HepG2 (cell line): Measurements from ENCODE around the gene LINS1. TPM values are rescaled to one million over a fixed set of nuclear protein-coding genes. Genes with fewer than 3 reads are reported as not detected.

Experiments
- ATAC-seq: fragments of 200-7000 bp; cut with Tn5 transposase; 3 replicates; pipeline ENCODE4 v1.9.1; 2020; ENCODE audit warnings: mild to moderate bottlenecking, moderate library complexity
- BruUV-seq: library from RNA; stranded (reverse); fragments of 400-500 nt; replicated peaks from 2 replicates; lab custom pipeline; 2021; lab: Mats Ljungman, UMichigan
- CTCF ChIA-PET: fragments of 300-600 bp; formaldehyde crosslinking; extraction: SDS; loops from one replicate; lab custom pipeline; 2021; ENCODE audit warnings: low total read pairs, inconsistent platforms, low intra/inter-chr PET ratio; lab: Yijun Ruan, JAX
- POLR2A ChIA-PET: fragments of 350-600 bp; sonication (Branson Sonifier 250); formaldehyde crosslinking; loops from one replicate; lab custom pipeline; 2020; ENCODE audit warnings: antibody characterized with exemption, inconsistent platforms; lab: Yijun Ruan, JAX
- DNase-seq: peaks from one replicate; pipeline ENCODE4 v3.0.0-alpha.2; 2015; ENCODE audit warnings: low spot score
- FAIRE-seq: peaks from 3 replicates; lab custom pipeline; 2011; peaks lifted over from hg19 to GRCh38; lab: Jason Lieb, UNC
- H2AFZ ChIP-seq: one replicate; pipeline ENCODE4 v1.6.1; 2011; ENCODE audit warnings: low read length, inconsistent platforms
- H3K27ac ChIP-seq: fragments of 300-600 bp; 3 replicates; pipeline ENCODE4 v1.8.0; 2011; ENCODE audit warnings: mixed run types, mild to moderate bottlenecking, mixed read lengths, low read length, inconsistent platforms; ENCODE audit not compliant: insufficient read depth; ENCODE audit errors: extremely low read length
- H3K27me3 ChIP-seq, 2 experiments: fragments of 200-600 bp in 1 of 2; 2 replicates in 1 of 2; 3 replicates in 1 of 2; pipeline versions ENCODE4 v1.6.0 to v1.8.0; 2011; ENCODE audit warnings: low read length in 2 of 2, mild to moderate bottlenecking in 2 of 2, moderate library complexity in 2 of 2, inconsistent platforms in 1 of 2; ENCODE audit not compliant: insufficient read depth in 2 of 2, control insufficient read depth in 1 of 2
- H3K36me3 ChIP-seq, 2 experiments: fragments of 200-600 bp in 1 of 2; replicated peaks in 1 of 2; 2 replicates in 1 of 2; 3 replicates in 1 of 2; pipeline versions ENCODE4 v1.5.1 to v1.8.0; 2011; ENCODE audit warnings: low read length in 2 of 2, inconsistent platforms in 1 of 2; ENCODE audit not compliant: insufficient read depth in 2 of 2, control insufficient read depth in 1 of 2
- H3K4me1 ChIP-seq: 2 replicates; pipeline ENCODE4 v1.5.1; 2012; ENCODE audit warnings: low read length, inconsistent platforms; ENCODE audit not compliant: insufficient read depth
- H3K4me2 ChIP-seq: 2 replicates; pipeline ENCODE4 v1.6.0; 2011; ENCODE audit warnings: low read depth, low read length, inconsistent platforms
- H3K4me3 ChIP-seq, 3 experiments: fragments of 200-600 bp in 1 of 3; sonication (generic), shearing (Covaris generic) in 1 of 3; replicated peaks in 1 of 3; 2 replicates each; pipeline ENCODE4 v1.5.1; 2011 to 2016; ENCODE audit warnings: low read length in 3 of 3, inconsistent platforms in 2 of 3, low read depth in 2 of 3, mild to moderate bottlenecking in 2 of 3, control low read depth in 1 of 3, mixed read lengths in 1 of 3; ENCODE audit not compliant: insufficient read depth in 1 of 3
- H3K79me2 ChIP-seq: one replicate; pipeline ENCODE4 v1.6.1; 2011; ENCODE audit warnings: low read length, inconsistent platforms; ENCODE audit not compliant: insufficient read depth
- H3K9ac ChIP-seq: 2 replicates; pipeline ENCODE4 v1.6.0; 2011; ENCODE audit warnings: mild to moderate bottlenecking, low read depth, low read length, inconsistent platforms; ENCODE audit not compliant: insufficient read depth
- H3K9me3 ChIP-seq: 2 replicates; pipeline ENCODE4 v1.5.1; 2012; ENCODE audit warnings: mild to moderate bottlenecking, low read length
- H4K20me1 ChIP-seq: 2 replicates; pipeline ENCODE4 v1.6.0; 2011; ENCODE audit warnings: inconsistent platforms, mild to moderate bottlenecking, low read length, moderate library complexity; ENCODE audit not compliant: insufficient read depth
- ATF5 ChIP-seq: sonication (generic); formaldehyde crosslinking; IDR thresholded peaks from 2 replicates; pipeline ENCODE4 v1.4.0; 2020; ENCODE audit warnings: mild to moderate bottlenecking, low read depth, missing genetic modification reagents
- CSRNP1 ChIP-seq: sonication (generic); formaldehyde crosslinking; IDR thresholded peaks from 2 replicates; pipeline ENCODE4 v1.8.1; 2023; ENCODE audit warnings: mild to moderate bottlenecking, missing genetic modification reagents
- ESRRA ChIP-seq: sonication (generic); formaldehyde crosslinking; IDR thresholded peaks from 2 replicates; pipeline ENCODE4 v1.5.1; 2020; ENCODE audit warnings: mild to moderate bottlenecking, low read depth, missing genetic modification reagents
- NFKB2 ChIP-seq: sonication (generic); formaldehyde crosslinking; IDR thresholded peaks from 2 replicates; pipeline ENCODE4 v1.4.0; 2020; ENCODE audit warnings: missing genetic modification reagents, borderline replicate concordance
- NFRKB ChIP-seq: fragments of 450-650 bp; IDR thresholded peaks from 2 replicates; pipeline ENCODE4 v1.6.1; 2017
- PHF20 ChIP-seq: sonication (generic); formaldehyde crosslinking; IDR thresholded peaks from 2 replicates; pipeline ENCODE4 v1.5.0; 2020; ENCODE audit warnings: mild to moderate bottlenecking, missing genetic modification reagents
- SNRNP70 ChIP-seq: fragments of 200-400 bp; formaldehyde crosslinking; IDR thresholded peaks from 2 replicates; pipeline ENCODE4 v1.6.1; 2017; ENCODE audit warnings: mild to moderate bottlenecking, low read depth, low read length, moderate library complexity
- TCF7 ChIP-seq: sonication (generic); IDR thresholded peaks from 2 replicates; pipeline ENCODE4 v1.6.1; 2016; ENCODE audit warnings: antibody characterized with exemption, low read depth
- ZNF10 ChIP-seq: sonication (generic); formaldehyde crosslinking; IDR thresholded peaks from 2 replicates; pipeline ENCODE4 v1.4.0; 2020; ENCODE audit warnings: mild to moderate bottlenecking, low read depth, missing genetic modification reagents, borderline replicate concordance
- WGBS: methylation state at CpG from one replicate; pipeline ENCODE4 v1.1.6; 2017; ENCODE audit warnings: low lambda C conversion rate; 5-methylcytosine and 5-hydroxymethylcytosine counted together
- in situ Hi-C: cut with HindIII; loops from 2 replicates; pipeline ENCODE4 v1.10.0; 2017; ENCODE audit warnings: low pct_unique_long_range_greater_than_20kb; ENCODE audit not compliant: extremely low pct_ligation_motif_present
- intact Hi-C: fragments of 100-400 bp; cut with micrococcal nuclease; formaldehyde crosslinking; loops from one replicate; pipeline ENCODE4 v1.10.0; 2022; ENCODE audit not compliant: unreplicated experiment
- polyA plus RNA-seq, 8 experiments: library from polyadenylated mRNA; depleted of rRNA in 3 of 8; stranded (reverse) in 7 of 8; unstranded in 1 of 8; fragments of >200 nt; fragmentation: Illumina TruSeq in 4 of 8; extraction: Trizol in 4 of 8; gene quantifications; 2 replicates each; pipeline versions ENCODE4 v1.2.1 to v1.2.3, GENCODE V29; 2011 to 2016; ENCODE audit warnings: low read depth in 4 of 8, missing spikeins in 1 of 8, mixed read lengths in 1 of 8; ENCODE audit not compliant: insufficient read depth in 1 of 8
- total RNA-seq, 5 experiments: library from RNA; depleted of rRNA; stranded (reverse); fragments of >200 nt; fragmentation: Illumina TruSeq; extraction: Trizol; gene quantifications; 2 replicates each; pipeline ENCODE4 v1.2.3, GENCODE V29; 2016; ENCODE audit warnings: low read depth in 1 of 5
- TF ChIP-seq, protein P1 (sequence below): sonication (generic); formaldehyde crosslinking; IDR thresholded peaks from 2 replicates; pipeline ENCODE4 v1.8.1; 2023; ENCODE audit warnings: mild to moderate bottlenecking, inconsistent platforms, moderate library complexity, missing genetic modification reagents, borderline replicate concordance
- TF ChIP-seq, protein P2 (sequence below): IDR thresholded peaks from 2 replicates; pipeline ENCODE4 v1.6.1; 2016
- TF ChIP-seq, protein P3 (sequence below): sonication (generic); formaldehyde crosslinking; IDR thresholded peaks from 2 replicates; pipeline ENCODE4 v1.5.1; 2020; ENCODE audit warnings: missing genetic modification reagents, mild to moderate bottlenecking, borderline replicate concordance

LINS1 gene
- total and polyA plus RNA-seq, 2 of the 13 experiments (the other 11 are each of a cell fraction or from before 2014, with no cell fraction given) = 9.8 to 10.4 TPM

DNA sequence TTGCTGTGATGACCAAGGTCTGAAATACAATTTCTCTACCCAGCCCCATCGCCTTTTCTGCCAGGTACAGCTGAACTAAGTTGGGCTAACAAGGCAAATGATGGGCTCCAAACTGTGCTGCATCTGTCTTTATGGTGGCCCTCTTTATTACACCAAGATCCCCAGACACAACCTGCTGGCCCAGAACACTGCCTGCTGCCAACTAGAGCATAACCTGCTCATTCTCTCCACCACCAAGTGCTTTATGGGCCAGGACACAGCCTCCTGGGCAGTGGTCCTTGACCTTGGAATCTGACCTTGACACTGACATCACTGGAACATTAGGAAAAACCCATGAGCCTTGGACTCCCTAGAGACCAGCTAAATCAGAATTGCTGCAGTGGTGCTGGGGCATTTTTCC lies 3.3 kb downstream of the LINS1 start:
- ATAC-seq (no peak), DNase-seq (no peak), FAIRE-seq (no peak)
- H4K20me1 ChIP-seq = no peaks in the 10 kb centered on the region
- no peaks in the 10 kb centered on the region for H3K36me3 ChIP-seq
- no TSS peak for BruUV-seq
- H2AFZ ChIP-seq = no peak overlapping the region
- no peaks in the 10 kb centered on the region for H3K9me3 ChIP-seq
- in situ Hi-C loops = no loop called here
- ChIA-PET CTCF (no interaction called here), POLR2A (no interaction called here)
- no peak overlapping the region for H3K4me3 ChIP-seq
- WGBS = 100% methylated on average over 1 of the region's 1 CpG
- TF ChIP-seq, protein P1, sequence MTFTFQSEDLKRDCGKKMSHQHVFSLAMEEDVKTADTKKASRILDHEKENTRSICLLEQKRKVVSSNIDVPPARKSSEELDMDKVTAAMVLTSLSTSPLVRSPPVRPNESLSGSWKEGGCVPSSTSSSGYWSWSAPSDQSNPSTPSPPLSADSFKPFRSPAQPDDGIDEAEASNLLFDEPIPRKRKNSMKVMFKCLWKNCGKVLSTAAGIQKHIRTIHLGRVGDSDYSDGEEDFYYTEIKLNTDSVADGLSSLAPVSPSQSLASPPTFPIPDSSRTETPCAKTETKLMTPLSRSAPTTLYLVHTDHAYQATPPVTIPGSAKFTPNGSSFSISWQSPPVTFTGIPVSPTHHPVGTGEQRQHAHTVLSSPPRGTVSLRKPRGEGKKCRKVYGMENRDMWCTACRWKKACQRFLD (CRISPR knock-in tag) = no peak
- TF ChIP-seq NFRKB (no peak), NFKB2 (CRISPR knock-in tag) (no peak), PHF20 (CRISPR knock-in tag) (no peak), SNRNP70 (no peak)
- peaks cover 28% of the 10 kb centered on the region for H3K4me1 ChIP-seq
- no peak overlapping the region for H3K27ac ChIP-seq
- no peak overlapping the region for H3K9ac ChIP-seq
- intact Hi-C loops = no loop called here
- H3K27me3 ChIP-seq = no peaks in the 10 kb centered on the region; a peak in 1 of 5 replicates
- no peak overlapping the region for H3K4me2 ChIP-seq
- H3K79me2 ChIP-seq = peaks cover 59% of the 10 kb centered on the region

- FAIRE-seq = no peak
- TF ChIP-seq TCF7 (no peak), ATF5 (CRISPR knock-in tag) (no peak), CSRNP1 (CRISPR knock-in tag) (no peak), ZNF10 (CRISPR knock-in tag) (no peak), ESRRA (no peak)
- TF ChIP-seq, protein P2, sequence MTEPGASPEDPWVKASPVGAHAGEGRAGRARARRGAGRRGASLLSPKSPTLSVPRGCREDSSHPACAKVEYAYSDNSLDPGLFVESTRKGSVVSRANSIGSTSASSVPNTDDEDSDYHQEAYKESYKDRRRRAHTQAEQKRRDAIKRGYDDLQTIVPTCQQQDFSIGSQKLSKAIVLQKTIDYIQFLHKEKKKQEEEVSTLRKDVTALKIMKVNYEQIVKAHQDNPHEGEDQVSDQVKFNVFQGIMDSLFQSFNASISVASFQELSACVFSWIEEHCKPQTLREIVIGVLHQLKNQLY (CRISPR knock-in tag) = no peak
- TF ChIP-seq, protein P3, sequence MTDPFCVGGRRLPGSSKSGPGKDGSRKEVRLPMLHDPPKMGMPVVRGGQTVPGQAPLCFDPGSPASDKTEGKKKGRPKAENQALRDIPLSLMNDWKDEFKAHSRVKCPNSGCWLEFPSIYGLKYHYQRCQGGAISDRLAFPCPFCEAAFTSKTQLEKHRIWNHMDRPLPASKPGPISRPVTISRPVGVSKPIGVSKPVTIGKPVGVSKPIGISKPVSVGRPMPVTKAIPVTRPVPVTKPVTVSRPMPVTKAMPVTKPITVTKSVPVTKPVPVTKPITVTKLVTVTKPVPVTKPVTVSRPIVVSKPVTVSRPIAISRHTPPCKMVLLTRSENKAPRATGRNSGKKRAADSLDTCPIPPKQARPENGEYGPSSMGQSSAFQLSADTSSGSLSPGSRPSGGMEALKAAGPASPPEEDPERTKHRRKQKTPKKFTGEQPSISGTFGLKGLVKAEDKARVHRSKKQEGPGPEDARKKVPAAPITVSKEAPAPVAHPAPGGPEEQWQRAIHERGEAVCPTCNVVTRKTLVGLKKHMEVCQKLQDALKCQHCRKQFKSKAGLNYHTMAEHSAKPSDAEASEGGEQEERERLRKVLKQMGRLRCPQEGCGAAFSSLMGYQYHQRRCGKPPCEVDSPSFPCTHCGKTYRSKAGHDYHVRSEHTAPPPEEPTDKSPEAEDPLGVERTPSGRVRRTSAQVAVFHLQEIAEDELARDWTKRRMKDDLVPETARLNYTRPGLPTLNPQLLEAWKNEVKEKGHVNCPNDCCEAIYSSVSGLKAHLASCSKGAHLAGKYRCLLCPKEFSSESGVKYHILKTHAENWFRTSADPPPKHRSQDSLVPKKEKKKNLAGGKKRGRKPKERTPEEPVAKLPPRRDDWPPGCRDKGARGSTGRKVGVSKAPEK (CRISPR knock-in tag) = no peak
These were observed 4.1 kb downstream of the LINS1 start for GRCh38 chr15:100597862-100598261.

More at GRCh38 chr15:100597862-100598261, 4.1 kb downstream of the LINS1 start:
- Histone ChIP-seq H3K9ac (no peak overlapping the region), H3K4me2 (no peak overlapping the region), H2AFZ (no peak overlapping the region), H3K9me3 (no peaks in the 10 kb centered on the region), H3K27me3 (no peaks in the 10 kb centered on the region; a peak in 1 of 5 replicates), H3K4me3 (no peak overlapping the region), H3K4me1 (peaks cover 24% of the 10 kb centered on the region), H4K20me1 (no peaks in the 10 kb centered on the region), H3K79me2 (peaks cover 57% of the 10 kb centered on the region), H3K27ac (no peak overlapping the region), H3K36me3 (no peaks in the 10 kb centered on the region)
- BruUV-seq = no TSS peak
- 93% methylated on average over 3 of the region's 3 CpGs for WGBS
- DNase-seq (no peak), ATAC-seq (no peak)
- intact Hi-C loops = no loop called here
- ChIA-PET POLR2A (no interaction called here), CTCF (no interaction called here)
- in situ Hi-C loops = no loop called here
